GM23338 (cell line): Measurements from ENCODE around the gene FAM25A.
"Not testable (repeated sequence)": the region's sequence is repeated elsewhere in the genome, so short reads cannot be mapped to it uniquely, and the experiment has no call there.

Source experiments
- CTCF ChIP-seq, 2 experiments: fragments of 200-600 bp in 1 of 2; sonication (generic) in 1 of 2; conservative IDR thresholded peaks; 2 replicates each; pipeline versions ENCODE4 v1.5.1 to v1.6.1; 2016 to 2017; ENCODE audit warnings: antibody characterized with exemption in 2 of 2, low read depth in 2 of 2, mild to moderate bottlenecking in 2 of 2, moderate library complexity in 1 of 2
- EZH2 ChIP-seq: fragments of 200-600 bp; sonication (generic); IDR thresholded peaks from one replicate; pipeline ENCODE4 v1.8.0; 2017; ENCODE audit warnings: antibody characterized with exemption, mild to moderate bottlenecking, low read depth; ENCODE audit not compliant: unreplicated experiment
- EZH2phosphoT487 ChIP-seq: fragments of 200-600 bp; sonication (generic); IDR thresholded peaks from one replicate; pipeline ENCODE4 v1.8.1; 2018; ENCODE audit warnings: antibody characterized with exemption; ENCODE audit not compliant: unreplicated experiment
- POLR2AphosphoS5 ChIP-seq: IDR thresholded peaks from 2 replicates; pipeline ENCODE4 v1.6.1; 2016; ENCODE audit warnings: antibody characterized with exemption, low read depth
- TF ChIP-seq, protein P1 (sequence below): IDR thresholded peaks from 2 replicates; pipeline ENCODE4 v1.6.1; 2016; ENCODE audit warnings: antibody characterized with exemption

- peak; percentile 14 to 17; a peak in 1 of 4 replicates for TF ChIP-seq CTCF (conservative IDR thresholded peaks at IDR 0.05; ENCODE audit: low read depth in 2 of 2)
- TF ChIP-seq EZH2, POLR2AphosphoS5, EZH2phosphoT487: not testable (repeated sequence)
- TF ChIP-seq, protein P1, sequence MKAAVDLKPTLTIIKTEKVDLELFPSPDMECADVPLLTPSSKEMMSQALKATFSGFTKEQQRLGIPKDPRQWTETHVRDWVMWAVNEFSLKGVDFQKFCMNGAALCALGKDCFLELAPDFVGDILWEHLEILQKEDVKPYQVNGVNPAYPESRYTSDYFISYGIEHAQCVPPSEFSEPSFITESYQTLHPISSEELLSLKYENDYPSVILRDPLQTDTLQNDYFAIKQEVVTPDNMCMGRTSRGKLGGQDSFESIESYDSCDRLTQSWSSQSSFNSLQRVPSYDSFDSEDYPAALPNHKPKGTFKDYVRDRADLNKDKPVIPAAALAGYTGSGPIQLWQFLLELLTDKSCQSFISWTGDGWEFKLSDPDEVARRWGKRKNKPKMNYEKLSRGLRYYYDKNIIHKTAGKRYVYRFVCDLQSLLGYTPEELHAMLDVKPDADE: not testable (repeated sequence)
Measured at GRCh38 chr10:86978457-86978856, 41.6 kb upstream of the FAM25A start.
